ENCODE measurements around the gene TNIP2.
"Not testable (repeated sequence)": the region's sequence is repeated elsewhere in the genome, so short reads cannot be mapped to it uniquely, and the experiment has no call there.

The TNIP2 gene

DNA sequence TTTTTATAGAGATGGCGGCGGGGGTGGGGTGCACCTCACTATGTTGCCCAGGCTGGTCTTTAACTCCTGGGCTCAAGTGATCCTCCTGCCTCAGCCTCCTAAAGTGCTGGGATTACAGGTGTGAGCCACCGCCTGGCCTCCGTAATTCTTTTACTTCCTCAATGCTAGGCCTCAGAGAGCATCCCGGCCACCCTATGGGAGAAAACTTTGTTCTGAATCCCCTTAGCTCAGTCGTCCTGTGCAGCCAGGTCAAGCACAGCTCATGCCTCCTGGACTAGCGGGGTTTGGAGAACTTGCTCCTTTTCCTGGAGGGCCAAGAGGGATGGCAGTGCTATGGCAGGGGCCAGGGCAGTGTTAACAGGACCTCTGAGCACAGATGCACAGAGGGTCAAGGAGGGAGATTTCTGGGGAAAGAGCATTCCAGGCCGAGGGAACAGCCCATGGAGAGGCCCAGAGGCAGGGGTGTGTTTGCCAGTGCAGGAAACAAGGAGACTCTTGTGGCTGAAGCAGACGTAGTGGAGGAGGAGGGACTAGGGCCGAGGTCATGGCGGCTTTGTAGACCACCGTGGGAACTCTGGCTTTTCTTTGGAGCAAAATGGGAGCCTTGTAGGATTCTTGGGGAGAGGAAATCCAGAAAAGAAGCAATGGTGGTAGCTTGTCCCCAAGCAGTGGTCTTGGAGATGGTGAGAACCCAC lies 9.8 kb upstream of the TNIP2 start:
- H3K27me3 ChIP-seq (ENCODE audit: insufficient read depth, low read depth), result no peaks in the 10 kb centered on the region
- H2AFZ ChIP-seq (ENCODE audit: low read depth), result no peak overlapping the region
- no peaks in the 10 kb centered on the region for H3K79me2 ChIP-seq (ENCODE audit: insufficient read depth, low read depth)
- TF ChIP-seq, protein P1, sequence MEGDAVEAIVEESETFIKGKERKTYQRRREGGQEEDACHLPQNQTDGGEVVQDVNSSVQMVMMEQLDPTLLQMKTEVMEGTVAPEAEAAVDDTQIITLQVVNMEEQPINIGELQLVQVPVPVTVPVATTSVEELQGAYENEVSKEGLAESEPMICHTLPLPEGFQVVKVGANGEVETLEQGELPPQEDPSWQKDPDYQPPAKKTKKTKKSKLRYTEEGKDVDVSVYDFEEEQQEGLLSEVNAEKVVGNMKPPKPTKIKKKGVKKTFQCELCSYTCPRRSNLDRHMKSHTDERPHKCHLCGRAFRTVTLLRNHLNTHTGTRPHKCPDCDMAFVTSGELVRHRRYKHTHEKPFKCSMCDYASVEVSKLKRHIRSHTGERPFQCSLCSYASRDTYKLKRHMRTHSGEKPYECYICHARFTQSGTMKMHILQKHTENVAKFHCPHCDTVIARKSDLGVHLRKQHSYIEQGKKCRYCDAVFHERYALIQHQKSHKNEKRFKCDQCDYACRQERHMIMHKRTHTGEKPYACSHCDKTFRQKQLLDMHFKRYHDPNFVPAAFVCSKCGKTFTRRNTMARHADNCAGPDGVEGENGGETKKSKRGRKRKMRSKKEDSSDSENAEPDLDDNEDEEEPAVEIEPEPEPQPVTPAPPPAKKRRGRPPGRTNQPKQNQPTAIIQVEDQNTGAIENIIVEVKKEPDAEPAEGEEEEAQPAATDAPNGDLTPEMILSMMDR (conservative IDR thresholded peaks at IDR 0.05; ENCODE audit: low read depth, low read length), result no peak
- H4K20me1 ChIP-seq (ENCODE audit: insufficient read depth), result no peaks in the 10 kb centered on the region
- H3K4me3 ChIP-seq (IDR thresholded peaks at IDR 0.05; ENCODE audit: insufficient read depth, low read depth, low read length), result no peak overlapping the region
- peaks cover 6% of the 10 kb centered on the region for H3K4me1 ChIP-seq (ENCODE audit: low read depth, poor library complexity, severe bottlenecking)
- H3K36me3 ChIP-seq (ENCODE audit: insufficient read depth), result no peaks in the 10 kb centered on the region
- H3K9ac ChIP-seq, result no peak overlapping the region
- H3K27ac ChIP-seq, result no peak overlapping the region
- no peak overlapping the region for H3K4me2 ChIP-seq

DNA sequence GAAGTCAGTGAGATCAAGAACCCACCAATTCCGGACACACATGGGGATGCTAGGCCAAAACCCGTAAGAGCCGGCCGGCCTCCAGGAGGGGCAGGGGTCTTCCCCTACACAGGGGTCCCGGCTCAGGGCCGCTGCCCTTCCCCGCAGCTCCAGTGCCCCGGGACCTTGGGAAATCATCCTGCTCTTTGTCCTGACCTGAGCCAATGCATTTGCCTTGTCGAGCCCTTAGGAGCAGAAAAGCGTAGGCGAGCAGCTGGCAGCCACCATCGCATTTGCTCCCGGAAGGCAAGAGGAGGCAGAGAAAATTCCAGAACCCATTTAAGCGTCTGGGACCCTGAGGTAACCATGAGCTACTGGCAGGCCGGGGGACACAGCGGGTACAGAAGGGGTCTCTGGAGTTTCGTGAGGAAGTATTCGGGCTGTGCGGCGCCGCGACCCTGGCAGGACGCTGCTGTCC lies 7.4 kb upstream of the TNIP2 start:
- Histone ChIP-seq H2AFZ (ENCODE audit: low read depth) (no peak overlapping the region), H3K27ac (no peak overlapping the region), H3K36me3 (ENCODE audit: insufficient read depth) (no peaks in the 10 kb centered on the region), H3K4me1 (ENCODE audit: low read depth, poor library complexity, severe bottlenecking) (peaks cover 10% of the 10 kb centered on the region), H3K9ac (no peak overlapping the region), H3K79me2 (ENCODE audit: insufficient read depth, low read depth) (no peaks in the 10 kb centered on the region), H4K20me1 (ENCODE audit: insufficient read depth) (no peaks in the 10 kb centered on the region), H3K4me2 (no peak overlapping the region), H3K27me3 (ENCODE audit: insufficient read depth, low read depth) (no peaks in the 10 kb centered on the region), H3K4me3 (IDR thresholded peaks at IDR 0.05; ENCODE audit: insufficient read depth, low read depth, low read length) (no peak overlapping the region)
- TF ChIP-seq, protein P1 (conservative IDR thresholded peaks at IDR 0.05; ENCODE audit: low read depth, low read length), result no peak

DNA sequence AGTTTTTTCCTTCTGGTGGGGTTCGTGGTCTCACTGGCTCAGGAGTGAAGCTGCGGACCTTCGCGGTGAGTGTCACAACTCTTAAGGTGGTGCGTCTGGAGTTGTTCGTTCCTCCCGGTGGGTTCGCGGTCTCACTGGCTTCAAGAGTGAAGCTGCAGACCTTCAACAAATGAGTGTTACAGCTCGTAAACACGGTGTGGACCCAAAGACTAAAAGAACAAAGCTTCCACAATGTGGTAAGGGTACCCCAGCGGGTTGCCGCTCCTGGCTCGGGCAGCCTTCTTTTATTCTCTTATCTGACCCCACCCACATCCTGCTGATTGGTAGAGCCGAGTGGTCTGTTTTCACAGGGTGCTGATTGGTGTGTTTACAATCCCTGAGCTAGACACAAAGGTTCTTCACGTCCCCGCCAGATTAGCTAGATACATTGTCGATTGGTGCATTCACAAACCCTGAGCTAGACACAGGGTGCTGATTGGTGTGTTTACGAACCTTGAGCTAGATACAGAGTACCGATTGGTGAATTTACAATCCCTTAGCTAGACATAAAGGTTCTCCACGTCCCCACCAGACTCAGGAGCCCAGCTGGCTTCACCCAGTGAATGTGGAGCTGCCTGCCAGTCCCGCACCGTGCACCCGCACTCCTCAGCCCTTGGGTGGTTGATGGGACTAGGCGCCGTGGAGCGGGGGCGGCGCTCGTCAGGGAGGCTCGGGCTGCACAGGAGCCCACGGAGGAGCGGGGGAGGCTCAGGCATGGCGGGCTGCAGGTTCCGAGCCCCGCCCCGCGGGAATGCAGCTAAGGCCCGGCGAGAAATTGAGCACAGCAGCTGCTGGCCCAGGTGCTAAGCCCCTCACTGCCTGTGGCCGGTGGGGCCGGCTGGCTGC lies 6.6 kb upstream of the TNIP2 start:
- peaks cover 10% of the 10 kb centered on the region for H3K4me1 ChIP-seq (ENCODE audit: low read depth, poor library complexity, severe bottlenecking)
- H4K20me1 ChIP-seq (ENCODE audit: insufficient read depth); H3K27me3 ChIP-seq (ENCODE audit: insufficient read depth, low read depth); H3K4me3 ChIP-seq (IDR thresholded peaks at IDR 0.05; ENCODE audit: insufficient read depth, low read depth, low read length); H2AFZ ChIP-seq (ENCODE audit: low read depth); H3K4me2 ChIP-seq; H3K79me2 ChIP-seq (ENCODE audit: insufficient read depth, low read depth); H3K36me3 ChIP-seq (ENCODE audit: insufficient read depth); H3K9ac ChIP-seq; H3K27ac ChIP-seq: not testable (repeated sequence)

DNA sequence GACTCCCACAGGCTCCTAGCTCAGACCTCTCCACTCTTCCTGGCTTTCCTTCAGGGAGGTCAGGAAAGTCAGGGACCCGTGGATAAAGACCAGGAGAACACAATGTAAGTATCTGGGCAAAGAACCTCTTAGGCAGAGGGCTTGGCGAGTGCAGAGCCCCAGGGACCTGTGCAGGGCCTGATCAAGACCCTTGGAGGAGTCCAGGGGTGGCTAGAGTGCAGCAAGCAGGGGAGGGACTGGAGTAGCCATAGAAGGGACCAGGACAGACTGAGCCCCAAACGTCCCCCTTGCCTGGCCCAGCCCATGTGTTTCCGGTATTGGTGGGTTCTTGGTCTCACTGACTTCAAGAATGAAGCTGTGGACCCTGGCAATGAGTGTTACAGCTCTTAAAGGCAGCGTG lies 5.9 kb upstream of the TNIP2 start:
- H3K79me2 ChIP-seq (ENCODE audit: insufficient read depth, low read depth), result no peaks in the 10 kb centered on the region
- no peak overlapping the region for H3K9ac ChIP-seq
- peaks cover 10% of the 10 kb centered on the region for H3K4me1 ChIP-seq (ENCODE audit: low read depth, poor library complexity, severe bottlenecking)
- H3K4me3 ChIP-seq (IDR thresholded peaks at IDR 0.05; ENCODE audit: insufficient read depth, low read depth, low read length), result no peak overlapping the region
- no peak overlapping the region for H3K27ac ChIP-seq
- H2AFZ ChIP-seq (ENCODE audit: low read depth), result no peak overlapping the region
- H3K4me2 ChIP-seq, result no peak overlapping the region
- no peaks in the 10 kb centered on the region for H4K20me1 ChIP-seq (ENCODE audit: insufficient read depth)
- no peaks in the 10 kb centered on the region for H3K36me3 ChIP-seq (ENCODE audit: insufficient read depth)
- no peaks in the 10 kb centered on the region for H3K27me3 ChIP-seq (ENCODE audit: insufficient read depth, low read depth)
- TF ChIP-seq, protein P1 (conservative IDR thresholded peaks at IDR 0.05; ENCODE audit: low read depth, low read length), result no peak

Data from KMS-11 (cell line).